ENCODE data around the gene GALNT16. TPM values are rescaled to one million over a fixed set of nuclear protein-coding genes. Genes with fewer than 3 reads are reported as not detected.

Gene GALNT16
- total RNA-seq, 1 donor from 2014 or later: 0.13 TPM

DNA sequence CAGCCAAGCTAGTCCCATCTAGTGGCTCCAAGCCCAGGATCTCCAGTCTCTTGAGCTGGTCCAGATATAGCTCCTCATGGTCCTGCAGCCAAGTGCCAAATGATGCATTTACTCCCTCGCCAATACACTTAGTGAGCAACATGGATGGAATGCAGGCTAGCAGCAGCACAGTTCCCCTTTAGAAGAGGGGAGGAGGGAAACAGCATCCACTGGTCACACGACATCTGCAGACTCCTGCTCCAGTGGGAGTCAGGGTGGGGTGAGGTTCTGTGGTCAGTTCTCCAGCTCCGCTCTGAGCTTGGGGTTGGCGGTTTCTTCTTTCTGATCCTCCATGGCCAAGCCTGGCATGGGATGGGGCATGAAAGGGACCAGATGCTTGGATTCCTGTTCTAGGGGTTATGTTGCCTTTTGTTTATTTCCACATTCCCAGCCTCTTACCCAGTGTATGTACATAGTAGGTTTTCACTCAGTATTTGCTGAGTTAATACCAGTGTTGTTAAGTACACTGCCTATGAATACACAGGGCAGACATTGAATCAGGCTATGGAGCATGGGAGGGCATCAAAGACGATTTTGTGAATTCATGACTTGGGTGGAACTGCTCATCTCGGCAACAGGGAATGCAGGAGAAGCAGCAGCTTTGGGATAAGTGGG, 57.3 kb downstream of the GALNT16 start:
- no peak for DNase-seq (ENCODE audit: low read depth, low spot score)

DNA sequence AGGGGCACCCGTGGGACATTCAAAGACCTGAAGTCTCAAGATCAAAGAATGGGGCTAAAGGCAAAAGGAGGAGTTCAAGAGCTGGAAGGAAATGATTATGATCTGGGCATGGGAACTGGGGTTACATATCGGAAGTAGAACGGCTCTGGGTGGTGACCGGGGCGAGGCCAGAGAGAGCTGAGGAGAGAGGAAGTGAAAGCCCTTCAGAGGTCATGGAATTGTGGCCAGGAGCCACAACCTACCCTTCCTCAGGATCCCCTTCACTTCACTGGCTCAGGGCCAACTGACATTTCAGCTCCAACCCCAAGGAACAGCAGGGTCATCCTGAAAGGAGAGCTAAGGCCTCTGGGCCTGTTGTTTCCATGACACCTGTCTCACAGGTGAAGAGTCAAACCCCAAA, 57.8 kb downstream of the GALNT16 start:
- no peak for DNase-seq (ENCODE audit: low read depth, low spot score)

DNA sequence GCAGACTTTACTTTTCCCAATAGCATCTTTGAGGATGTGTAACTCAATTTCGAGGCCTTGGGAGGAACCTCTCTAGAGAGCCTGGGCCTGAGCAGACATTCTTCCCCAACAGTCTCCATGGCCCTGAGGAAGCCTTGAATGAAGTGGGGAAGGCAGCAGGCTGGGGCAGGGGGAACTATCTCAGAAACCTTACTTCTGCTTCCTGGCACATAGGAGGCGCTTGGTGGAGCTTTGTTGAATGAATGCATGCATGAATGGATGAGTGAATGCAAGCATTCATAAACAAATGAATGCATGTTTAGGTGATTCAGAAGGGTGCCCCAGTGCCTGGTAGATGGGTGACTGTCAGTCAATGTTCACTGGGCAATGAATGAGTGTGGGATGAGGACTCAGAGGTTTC, 58.3 kb downstream of the GALNT16 start:
- DNase-seq (ENCODE audit: low read depth, low spot score): no peak

- no peak for DNase-seq (ENCODE audit: low read depth, low spot score)
These were observed 59.0 kb downstream of the GALNT16 start for GRCh38 chr14:69318901-69319475.

DNA sequence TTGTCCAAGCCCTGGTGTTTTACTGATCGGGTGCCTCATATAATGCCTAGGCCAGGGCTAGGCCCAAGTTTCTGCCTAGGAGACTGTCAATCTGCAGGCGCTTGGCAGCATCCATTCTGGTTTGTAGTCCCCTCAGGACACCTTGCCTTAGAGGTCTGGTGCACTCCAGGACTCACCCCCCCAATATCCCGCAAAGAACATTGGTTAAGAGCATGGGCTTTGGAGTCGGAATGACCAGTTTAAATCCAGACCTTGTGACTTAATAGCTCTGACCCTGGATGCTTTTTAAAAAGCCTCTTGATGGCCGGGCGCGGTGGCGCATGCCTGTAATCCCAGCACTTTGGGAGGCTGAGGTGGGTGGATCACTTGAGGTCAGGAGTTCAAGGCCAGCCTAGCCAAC, 60.0 kb downstream of the GALNT16 start:
- DNase-seq (ENCODE audit: low read depth, low spot score): no peak

GRCh38 chr14:69320581-69321365, 60.8 kb downstream of the GALNT16 start:
- DNase-seq (ENCODE audit: low read depth, low spot score): no peak

GRCh38 chr14:69321601-69322330, 61.8 kb downstream of the GALNT16 start:
- DNase-seq (ENCODE audit: low read depth, low spot score): no peak

DNA sequence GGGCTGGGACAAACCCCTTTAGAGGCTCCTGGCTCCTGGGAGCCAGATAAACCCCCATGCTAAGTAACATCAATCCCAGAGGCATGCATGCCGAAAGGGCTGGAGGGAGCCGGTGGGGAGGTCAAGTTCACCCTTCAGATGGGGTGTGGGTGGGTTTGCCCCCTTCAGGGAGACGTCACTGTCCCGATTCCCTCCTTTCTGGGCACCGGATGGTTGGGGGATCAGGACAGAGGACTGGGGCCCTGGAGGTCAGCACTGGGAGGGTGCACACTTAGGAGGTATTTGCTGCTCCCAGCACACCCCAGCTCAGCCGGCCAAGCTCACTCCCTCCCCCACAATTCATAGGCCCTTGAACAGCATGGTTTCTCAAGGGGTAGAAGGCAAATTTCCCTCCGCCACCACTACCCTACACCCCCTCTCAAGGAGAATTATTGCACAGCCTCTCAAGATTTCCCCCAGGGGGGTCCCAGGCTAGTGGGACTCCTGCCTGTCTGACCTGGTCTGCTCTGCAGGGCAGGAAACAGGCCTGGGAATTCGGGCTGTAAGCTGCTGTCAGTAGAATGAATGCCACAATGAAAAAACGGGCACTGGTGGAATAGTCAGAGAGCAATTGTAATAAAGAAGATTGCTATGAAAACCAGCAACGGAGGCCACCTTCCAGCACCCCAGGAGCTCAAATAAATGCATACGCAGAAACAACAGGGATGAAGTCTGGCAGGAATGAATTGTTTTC, 63.5 kb downstream of the GALNT16 start:
- no peak for DNase-seq (ENCODE audit: low read depth, low spot score)

GRCh38 chr14:69323999-69324282, 64.0 kb downstream of the GALNT16 start:
- DNase-seq (ENCODE audit: low read depth, low spot score): no peak

- no peak for DNase-seq (ENCODE audit: low read depth, low spot score)
These were observed 64.5 kb downstream of the GALNT16 start for GRCh38 chr14:69324341-69324931.

GRCh38 chr14:69325086-69325485, 65.1 kb downstream of the GALNT16 start:
- DNase-seq (ENCODE audit: low read depth, low spot score): no peak

GRCh38 chr14:69325646-69326265, 65.8 kb downstream of the GALNT16 start:
- DNase-seq (ENCODE audit: low read depth, low spot score): no peak

DNA sequence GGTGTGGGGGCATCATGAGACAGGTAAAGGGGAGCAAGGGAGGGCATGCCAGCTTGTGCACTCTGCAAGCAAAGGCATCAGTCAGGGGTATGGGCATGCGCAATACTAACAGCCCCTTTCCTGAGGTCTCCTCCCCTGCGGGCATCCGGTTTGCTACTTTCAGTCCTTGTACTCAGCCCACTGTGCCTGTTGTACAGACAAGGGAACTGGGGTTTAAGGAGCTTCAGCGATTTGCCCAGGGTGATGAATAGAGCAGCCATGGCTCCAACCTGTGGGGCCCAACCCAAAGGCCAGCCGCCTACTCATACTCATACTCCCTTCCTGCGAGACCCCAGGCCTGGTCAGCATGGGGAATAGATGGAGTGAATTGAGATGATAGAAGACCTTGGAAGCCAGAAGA, 66.7 kb downstream of the GALNT16 start:
- no peak for DNase-seq (ENCODE audit: low read depth, low spot score)

DNA sequence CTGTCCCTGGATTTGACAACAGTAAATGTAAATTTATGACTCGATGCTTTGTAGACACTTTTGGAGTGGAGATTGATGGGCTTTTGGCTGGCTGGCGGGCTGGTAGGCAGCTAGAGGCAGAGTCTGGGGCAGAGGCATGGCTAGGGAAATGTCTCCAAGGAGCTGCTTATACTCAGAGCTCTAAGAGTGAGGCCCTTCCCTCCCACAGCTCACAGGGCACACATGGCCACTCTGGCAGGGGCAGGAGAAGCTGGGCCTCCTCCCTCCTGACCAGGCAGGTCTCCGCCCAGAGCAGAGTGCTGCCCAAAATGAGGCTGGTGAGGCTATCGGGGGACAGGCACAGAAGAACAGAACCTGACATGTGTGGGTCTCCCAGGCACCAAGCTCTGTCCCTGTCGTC, 67.5 kb downstream of the GALNT16 start:
- DNase-seq (ENCODE audit: low read depth, low spot score): no peak

GRCh38 chr14:69328317-69328716, 68.4 kb downstream of the GALNT16 start:
- DNase-seq (ENCODE audit: low read depth, low spot score): no peak

GRCh38 chr14:69328765-69329164, 68.8 kb downstream of the GALNT16 start:
- no peak for DNase-seq (ENCODE audit: low read depth, low spot score)

DNA sequence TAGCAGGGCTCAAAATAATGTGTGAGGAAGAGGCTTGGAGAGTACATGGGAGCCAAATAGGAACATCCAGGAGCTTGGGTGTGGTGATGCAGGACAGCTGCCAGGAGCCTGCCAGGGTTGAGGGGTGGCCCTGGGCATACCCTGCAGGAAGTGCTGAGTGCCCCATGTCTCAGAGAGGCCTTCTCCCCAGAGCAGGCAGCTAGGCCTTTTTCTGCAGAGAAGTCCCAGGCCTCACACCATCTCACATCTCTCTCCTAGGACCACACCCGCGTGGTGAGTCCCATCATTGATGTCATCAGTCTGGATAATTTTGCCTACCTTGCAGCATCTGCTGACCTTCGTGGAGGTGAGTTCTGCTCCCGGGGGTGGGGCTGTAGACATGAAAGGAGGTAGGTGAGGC, 71.2 kb downstream of the GALNT16 start:
- DNase-seq (ENCODE audit: low read depth, low spot score): no peak

DNA sequence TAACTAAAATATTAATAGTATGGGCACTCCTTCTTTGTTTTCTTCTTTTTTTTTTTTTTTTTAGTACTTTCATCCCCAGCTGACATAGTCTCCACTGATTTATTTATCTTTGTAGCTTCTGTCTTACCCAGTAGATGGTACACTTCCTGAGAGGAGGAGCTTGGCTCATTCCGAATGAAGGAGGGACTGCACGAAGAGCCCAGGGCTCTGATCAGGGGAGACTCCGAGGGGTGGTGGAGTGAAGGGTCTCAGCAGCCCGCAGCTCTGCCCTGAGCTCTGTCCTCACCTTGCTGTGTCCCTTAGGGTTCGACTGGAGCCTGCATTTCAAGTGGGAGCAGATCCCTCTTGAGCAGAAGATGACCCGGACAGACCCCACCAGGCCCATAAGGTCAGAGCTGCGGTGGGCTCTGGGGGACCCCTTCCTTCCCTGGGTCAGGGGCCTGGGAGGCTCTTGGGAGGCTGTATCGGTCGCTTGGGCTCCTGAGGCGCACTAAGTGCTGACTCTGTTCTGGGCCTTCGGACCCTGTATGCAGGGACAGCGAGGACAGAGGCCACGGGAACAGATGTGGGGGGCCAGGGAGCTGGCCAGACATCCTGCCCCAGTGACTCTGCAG, 72.9 kb downstream of the GALNT16 start:
- no peak for DNase-seq (ENCODE audit: low read depth, low spot score)

- no peak for DNase-seq (ENCODE audit: low read depth, low spot score)
These were observed 73.9 kb downstream of the GALNT16 start for GRCh38 chr14:69333791-69334337.

DNA sequence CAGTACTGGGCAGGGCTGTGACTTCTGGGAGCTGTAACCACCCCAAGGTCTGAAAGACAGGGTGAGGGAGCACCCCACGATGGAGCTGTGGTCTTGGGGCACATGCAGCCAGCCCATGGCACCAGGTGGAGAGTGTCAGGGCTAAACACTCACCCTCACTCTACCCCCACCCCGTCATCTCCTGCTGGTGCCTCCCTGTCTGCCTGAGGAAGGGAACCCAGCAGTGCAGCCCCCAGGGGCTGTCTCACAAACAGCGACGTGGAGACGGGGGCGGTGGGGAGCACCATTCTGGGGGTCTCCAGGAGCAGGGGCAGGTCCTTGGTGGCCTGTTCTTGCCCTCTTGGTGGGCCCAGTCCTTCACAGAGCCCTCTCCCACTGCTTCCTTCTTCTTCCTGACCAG, 74.6 kb downstream of the GALNT16 start:
- no peak for DNase-seq (ENCODE audit: low read depth, low spot score)
